Stimulated activated CD8-positive, alpha-beta memory T cell treated with anti-CD3 and anti-CD28 coated beads, Interleukin-4, amount 100 ng/mL, for 24 hours (primary cell): Measurements from ENCODE around the gene G6PC3.

ENCODE experiments used
- DNase-seq: peaks from one replicate; pipeline ENCODE4 v3.0.0-alpha.2; 2020; ENCODE audit warnings: low read depth

The G6PC3 gene

GRCh38 chr17:44124118-44124438, 53.5 kb downstream of the G6PC3 start:
- DNase-seq, result no peak
